AML-193 (cell line): ENCODE data around the gene NDUFAF4.

Experiments
- DNase-seq, 2 experiments: peaks; one replicate each; lab custom pipeline; 2025; lab: John Stamatoyannopoulos, UW

NDUFAF4 gene

DNA sequence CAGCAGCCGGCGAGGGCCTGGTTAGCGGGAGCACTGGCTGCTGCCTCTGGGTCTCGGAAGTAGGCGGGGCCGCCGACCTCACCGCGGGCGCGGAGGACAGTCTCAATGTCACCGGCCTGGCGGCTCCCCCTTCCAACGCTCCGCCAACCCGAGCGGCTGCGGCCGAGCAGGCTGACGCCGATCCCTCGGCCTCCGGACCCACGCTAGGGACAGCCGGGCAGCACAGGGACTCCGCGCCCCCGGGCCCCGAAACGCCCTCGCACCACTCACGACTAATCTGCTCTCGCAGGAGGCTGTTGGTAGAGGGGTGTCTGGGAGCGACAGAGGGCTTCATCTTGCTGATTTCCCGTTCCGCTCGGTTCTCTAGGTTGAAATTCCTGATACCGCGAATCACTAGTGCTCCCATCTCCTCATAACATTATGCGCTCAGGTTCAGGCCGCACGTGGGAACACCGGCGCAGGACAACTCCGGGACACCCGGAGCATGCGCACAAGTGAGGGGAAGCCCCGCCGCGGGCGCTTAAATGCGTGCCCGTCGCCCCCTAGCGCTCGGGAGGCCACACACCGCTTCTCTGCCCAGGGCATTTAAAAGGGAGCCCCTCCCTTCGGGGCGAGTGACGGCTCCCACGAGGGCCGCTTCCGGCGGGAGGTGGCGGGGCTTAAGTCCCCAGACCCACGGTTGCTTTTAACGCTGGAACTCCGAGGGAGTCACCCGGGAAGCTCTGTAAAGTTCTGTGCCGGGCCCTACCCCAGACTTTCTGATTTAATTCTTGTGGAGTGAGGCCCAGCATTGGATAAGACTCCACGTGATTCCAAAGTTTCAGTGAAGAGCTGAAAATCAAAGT is at the start of gene NDUFAF4:
TSS of gene NDUFAF4 (minus strand) at position 496 of the 845 bp plus-strand sequence. CDS start at position 406, 90 bp downstream.
- peak; percentile 90 to 91 for DNase-seq

DNA sequence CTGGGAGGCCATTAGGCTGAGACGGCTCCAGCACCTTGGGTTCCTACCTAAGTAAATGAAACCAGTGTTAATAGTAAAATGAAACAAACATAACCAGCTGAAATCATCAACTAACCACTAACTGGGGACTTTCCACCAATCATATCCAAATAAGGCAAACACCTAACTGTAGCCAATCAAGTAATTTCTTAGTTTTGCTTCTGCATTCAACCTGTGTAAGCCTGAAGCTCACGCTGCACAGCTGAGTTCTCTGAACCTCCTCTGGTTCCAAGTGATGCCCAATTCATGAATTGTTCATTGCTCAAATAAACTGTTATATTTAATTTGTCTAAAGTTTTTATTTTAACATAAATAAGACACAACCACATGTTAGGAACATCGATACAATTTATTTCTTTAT is 49.4 kb upstream of the NDUFAF4 start:
- DNase-seq: no peak

DNA sequence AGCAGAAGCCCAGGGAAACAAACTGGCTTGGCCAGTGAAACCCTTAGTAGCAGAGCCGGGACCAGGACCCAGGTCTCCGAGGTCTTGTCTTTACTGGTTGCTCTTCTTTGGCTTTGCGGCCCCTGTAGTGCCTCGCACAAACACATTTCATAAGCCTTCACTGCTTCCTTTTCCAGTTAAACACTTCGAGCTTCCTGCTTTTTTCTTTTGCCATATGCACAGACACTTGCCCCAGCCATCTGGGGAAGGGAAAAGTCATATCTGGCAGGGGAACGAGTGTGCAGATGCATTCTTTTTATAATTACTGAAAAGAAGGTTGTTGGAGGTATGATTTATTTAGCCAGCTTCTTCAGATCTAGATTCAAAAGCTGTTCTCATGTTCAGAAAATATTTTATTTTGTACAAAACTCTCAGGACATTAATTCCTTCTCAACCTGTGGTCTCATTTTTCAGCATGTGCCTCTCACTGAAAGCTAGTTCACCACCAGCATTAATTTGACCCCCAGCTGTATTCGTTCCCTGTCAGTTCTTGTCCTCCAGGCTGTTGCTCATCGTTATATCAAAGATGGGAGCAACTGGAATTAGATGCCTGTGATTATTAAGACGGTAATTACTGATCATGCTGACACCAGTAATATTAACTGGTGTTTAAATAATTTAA is 46.0 kb upstream of the NDUFAF4 start:
- no peak for DNase-seq

DNA sequence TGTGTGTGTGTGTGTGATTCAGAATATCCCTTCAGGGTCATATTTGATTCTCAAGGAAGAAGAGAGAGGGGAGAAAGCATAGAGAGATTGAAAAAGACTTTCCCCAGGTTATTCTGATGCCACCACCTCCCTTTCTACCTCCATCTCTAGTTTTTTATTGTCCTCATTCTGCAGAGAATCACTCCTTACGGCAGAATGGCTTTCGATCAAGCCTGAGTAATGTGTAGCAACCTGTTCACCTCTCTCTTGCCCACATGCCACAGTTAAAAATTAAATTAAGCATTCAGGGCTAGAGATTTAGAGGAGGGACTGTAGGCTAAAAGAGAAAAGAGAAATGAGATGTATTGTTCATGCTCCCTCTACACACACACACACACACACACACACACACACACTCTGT is 45.0 kb upstream of the NDUFAF4 start:
- DNase-seq: no peak

DNA sequence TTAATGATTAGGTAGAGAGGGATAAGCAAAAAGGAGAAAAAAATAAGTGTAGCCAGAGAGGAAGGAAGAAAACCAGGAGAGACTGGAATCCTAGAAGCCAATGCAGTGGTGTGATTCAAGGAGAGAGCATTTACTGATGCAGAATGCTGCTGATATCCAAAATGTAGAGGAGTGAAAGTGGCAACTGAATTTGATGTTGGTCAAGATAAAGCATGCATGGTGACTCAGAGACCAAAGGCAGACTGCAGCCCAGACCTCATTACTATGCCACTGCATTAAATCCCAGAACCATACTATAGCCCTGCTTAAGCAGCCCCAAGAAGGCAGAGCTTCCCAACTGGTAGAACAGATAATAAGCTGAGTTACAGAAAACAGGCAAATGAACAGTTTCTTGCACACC is 42.6 kb upstream of the NDUFAF4 start:
- no peak for DNase-seq

DNA sequence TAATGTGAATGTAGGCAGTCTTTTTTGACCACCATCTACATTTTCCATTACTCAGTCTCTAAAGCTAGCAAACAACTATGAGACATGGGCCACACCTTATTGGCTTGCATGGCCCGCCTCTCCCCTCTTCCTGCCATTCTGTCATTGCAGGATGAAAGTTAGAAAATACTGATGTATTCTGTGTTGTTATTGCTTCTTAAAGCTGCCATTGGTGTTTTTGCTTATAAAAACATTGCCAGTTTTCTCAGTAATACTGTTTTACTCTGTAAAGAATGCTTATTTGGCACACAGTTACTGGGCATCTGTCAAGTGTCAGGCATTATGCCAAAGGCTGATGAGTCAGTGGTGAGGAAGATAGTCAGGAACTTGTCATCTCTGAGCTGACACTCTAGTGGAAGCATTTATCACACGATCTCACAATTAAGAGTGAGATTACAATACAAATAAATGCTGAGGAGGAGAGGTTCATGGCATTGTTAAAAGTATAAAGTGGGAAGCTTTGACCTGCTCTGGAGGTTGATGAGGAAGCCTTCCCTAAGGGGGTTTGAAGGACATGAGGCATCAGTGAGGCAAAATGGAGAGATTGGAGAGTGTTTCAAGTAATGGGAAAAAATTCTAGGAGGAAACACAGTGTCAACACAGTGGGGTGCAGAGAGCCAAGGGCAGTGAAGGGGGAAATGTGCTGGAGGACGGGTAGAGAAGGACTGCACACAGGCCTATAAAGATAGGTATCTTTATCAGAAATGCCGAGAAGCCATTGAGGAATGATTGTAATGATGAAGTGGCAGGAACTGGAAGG is 41.5 kb upstream of the NDUFAF4 start:
- no peak for DNase-seq

DNA sequence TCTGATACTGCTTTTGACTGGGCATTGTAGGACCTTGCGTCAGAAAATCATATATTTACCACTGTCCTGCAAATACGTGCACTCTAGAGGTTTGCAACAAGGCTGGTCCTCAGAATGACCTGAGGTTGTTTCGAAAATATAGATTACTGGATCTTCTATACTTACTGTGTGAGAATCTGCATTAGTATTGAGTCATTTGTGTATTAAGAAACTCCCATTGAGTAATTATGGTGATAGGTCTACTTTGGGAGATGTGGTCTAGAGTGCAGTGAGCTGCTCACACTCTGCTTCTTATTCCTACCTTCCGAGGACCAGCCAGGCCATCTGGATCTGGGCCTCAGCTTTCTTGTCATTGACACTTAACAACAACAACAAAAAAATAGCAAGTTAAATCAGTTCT is 36.4 kb upstream of the NDUFAF4 start:
- DNase-seq: no peak

DNA sequence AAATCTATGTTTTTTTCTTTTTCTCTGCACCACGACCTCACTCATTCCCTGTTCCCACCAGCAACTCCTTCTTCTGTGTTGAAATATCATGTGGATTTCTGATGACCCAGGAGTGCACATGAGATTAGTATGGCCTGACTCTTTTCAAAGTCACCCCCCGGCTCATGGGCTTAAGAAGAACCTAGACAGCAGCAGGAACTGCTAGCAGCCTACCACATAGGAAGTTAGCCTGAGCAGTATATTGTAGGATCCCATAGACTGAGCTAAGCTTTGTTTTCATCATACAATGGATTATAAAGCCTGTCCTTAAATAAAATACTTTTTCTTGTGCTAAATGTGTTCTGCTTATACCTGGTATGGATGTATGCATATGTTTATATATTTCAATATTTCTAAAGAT is 33.5 kb upstream of the NDUFAF4 start:
- DNase-seq: no peak

DNA sequence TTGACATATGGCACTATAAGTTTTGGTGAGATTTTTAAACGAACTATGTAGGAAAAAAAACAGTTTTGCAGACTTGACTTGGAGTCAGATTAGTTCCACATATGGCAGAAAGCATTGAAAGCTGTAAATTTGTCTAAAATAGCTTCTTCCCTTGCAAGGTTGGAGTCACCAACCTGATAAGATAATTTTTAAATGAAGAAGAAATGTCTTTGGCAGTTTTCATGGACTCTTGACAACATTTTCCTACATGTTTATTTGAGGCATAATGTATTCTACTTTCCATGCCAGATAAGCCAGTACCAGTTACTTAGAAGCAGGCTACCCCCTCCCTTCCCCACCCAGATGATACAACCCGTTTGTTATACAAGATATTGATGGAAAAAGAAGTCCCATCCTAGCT is 32.0 kb upstream of the NDUFAF4 start:
- no peak for DNase-seq

DNA sequence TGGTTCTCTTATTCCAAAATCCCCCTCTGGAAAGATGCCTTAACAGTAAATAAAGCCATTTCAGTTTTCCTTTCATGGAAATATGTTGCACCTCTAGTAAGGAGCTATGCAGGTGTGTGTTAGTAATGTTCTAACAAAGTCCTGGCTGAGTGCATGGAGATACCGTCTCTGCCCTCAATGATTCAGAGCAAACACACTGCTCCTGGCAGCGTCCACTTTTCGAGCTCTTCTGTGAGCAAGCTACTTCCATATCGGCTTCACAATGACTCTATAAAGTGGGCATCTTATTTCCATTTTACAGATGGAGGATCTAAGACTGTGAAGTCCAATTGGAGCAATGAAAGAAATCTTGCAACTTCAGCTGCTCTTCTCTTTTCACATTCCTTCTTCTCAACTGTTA is 30.0 kb upstream of the NDUFAF4 start:
- DNase-seq: no peak

DNA sequence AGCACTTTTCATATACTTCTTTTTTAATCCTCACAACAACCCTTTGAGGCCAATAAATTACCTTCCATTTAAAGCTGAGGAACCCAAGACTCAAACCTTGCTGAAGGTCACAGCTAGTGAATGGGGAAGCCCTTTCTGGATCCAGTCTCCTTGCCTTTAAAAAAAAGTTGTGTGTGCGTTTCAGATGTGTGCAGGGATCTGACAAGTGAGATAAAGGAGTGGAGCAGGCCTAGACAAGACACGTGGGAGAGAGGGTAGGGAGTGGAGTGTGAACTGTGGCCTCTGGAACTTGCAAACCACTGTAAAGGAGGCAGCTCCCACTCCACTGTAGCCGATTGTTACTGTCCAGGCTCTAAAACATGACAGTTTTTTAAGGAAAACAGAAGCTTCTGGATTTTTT is 28.7 kb upstream of the NDUFAF4 start:
- DNase-seq: no peak

DNA sequence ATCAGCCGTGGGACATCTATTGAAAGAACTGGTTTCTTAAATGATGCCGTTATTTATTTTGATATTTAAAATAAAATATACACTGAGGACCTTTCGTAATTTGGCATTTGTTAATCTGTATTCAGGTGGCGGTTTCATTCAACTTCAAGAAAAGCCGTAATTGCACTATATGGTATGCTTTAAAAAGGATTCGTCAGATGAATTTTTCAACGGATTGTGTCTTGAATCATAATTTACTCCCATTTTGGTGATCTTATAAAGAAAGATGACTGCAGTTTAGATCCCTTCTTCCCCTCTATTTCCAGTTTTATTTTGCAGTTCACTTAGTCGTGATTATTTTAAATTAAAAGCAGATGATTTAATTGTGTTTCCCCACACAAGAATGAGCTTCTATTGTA is 27.6 kb upstream of the NDUFAF4 start:
- DNase-seq: no peak

DNA sequence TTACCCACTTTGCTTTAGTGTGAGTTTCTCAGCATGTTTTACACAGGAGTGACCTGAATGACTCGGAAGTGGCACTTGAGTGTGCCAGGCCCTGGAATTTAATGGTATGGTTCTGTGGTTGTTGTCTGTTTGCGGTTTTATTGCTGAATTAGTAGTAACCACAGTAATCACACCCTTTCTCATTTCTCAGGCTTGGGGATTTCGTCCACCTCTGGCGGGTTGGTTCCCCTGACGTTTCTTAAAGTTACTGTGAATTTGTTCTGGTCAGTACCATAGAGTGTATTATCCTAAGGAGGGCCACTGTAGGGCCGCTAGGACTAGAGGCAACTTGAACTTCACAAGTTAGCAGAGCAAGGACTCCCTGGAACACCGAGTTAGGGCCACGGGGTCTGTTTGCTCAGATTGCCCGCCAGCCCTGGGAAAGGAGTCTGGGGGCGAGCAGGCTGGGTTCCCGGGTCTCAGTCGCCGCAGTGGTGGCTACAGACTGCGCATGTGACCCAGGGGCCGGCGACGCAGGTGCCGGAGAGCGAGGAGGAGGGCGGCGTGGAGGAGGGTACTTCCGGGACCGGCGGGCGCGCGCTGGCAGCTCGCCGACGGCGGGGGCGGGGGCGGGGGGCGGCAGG is 26.3 kb upstream of the NDUFAF4 start:
- DNase-seq: peak in 1 of 2 experiments; percentile 48

DNA sequence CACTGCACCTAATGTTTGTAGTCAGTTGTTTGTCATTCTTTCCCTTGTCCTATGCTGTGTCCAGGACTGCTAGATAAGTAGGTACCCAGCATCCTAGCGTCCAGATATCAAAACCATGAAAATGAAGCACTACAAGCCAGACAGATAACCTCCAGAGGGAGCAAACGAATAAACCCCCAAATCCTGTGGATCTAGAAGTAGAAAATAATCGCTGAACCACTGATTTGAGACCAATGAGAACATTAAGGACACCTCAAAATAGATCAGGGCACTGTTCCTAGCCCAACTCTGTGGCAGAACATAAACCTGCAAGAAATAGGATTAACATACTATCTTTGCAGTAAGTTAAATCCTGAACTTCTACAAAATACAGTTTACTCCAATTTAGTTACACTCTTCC is 25.7 kb upstream of the NDUFAF4 start:
- no peak for DNase-seq

DNA sequence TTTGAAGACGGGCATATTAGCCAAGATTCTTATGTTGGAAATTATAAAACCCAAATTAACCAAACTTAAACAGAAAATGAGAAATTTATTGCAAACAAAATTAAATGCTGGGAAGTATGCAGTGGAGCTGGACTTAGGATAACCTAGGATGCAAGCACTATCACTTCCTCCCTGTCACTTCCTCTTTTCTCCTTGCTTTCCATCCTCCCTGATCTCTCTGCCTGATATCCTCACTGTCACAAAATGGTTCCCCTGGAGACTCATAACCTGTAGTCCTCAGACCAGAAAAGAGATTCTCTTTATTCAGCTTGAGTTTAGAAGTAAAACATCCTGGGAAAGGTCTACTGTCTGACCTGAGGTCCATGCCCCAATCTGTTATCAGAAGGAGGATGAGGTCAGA is 19.4 kb upstream of the NDUFAF4 start:
- peak; percentile 40 to 43 for DNase-seq

DNA sequence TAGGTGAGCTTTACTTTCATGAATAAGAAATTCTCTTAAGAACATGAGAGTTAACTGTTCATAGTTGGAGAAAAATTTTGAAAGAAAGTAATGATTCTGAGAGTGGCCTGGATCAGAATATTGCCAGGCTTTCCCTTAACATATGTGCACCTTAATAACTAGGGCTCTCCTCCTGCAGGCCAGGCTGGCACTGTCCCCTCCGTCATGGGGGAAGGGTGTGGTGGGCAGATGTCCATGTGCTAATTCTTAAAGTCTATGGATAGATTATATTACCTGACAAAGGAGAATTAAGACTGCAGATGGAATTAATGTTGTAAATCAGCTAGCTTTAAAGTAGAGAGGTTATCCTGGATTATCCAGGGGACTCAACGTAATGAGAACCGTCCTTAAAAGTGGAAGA is 15.9 kb upstream of the NDUFAF4 start:
- no peak for DNase-seq

DNA sequence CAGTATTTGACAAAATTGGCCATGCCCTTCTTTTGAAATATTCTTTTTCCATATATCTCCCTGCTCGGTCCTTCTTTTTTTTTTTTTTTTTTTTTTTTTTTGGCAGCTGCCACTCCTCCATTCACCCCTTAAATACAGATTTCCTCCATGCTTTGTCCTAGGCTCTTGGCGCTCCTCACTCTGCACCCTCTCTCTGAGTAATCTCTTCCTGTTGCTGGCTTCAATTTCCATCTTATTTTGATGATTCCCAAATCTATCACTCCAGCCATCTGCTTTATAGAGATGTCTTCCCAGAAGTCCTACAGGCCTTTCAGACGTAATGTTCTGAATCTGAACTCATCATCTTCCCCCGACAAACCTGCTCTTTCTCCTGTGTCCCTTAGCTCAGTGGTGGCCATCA is 14.1 kb upstream of the NDUFAF4 start:
- DNase-seq: no peak

DNA sequence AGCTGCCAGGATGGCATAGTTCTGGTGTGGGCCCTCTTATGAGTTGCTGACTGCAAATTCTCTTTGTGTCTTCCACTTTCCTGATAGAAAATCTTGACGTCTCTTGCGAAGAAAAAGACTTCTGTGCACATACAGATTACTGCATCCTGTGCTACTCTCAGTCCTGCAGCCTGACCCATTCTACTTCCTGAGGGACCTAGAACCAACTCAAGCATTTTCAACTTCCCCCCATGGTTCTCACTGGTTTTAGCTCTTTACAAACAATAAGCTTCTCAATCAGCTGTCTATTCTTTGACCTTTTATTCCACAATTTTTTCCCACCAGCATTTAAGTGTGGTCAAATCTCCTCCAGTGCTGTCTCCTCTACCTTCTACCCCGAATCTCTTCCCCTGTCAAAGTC is 13.5 kb upstream of the NDUFAF4 start:
- DNase-seq: no peak

DNA sequence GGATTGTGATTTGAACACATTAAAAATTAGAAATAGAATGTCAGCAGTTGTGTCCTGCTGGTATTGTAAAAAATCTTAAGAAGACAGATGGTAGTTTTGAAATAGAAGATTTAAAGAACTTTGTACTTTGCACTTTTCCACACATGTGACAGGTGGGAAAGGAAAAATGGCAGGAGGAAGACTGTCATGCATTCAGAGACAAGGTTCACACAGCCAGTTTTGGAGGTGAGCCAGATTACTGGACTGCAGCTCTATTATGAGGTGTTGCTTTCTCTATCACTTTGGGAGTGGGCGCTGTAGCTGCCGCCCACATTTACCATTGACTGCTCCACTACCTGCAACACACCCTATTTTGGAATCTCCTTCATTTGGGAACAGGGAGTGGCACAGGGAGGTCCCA is 12.1 kb upstream of the NDUFAF4 start:
- DNase-seq: no peak

DNA sequence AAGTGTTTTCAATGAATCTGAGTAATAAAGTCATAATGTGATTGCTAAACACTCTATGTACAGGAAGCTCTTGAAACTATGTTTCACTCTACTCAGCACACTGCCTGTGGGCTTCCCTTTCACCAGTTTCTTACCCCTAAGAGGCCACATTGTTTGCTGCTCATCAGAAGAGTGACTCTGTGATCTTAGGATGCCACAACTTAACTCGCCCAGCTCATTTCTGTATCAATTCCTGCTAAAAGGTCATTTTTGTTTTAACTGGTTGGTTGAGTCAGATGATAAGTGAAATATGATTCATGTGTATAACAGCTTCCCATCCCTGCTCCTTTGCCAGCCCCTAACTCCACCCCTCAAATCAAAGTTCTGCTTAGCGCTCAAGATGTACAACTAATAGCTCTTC is 9.8 kb upstream of the NDUFAF4 start:
- no peak for DNase-seq

DNA sequence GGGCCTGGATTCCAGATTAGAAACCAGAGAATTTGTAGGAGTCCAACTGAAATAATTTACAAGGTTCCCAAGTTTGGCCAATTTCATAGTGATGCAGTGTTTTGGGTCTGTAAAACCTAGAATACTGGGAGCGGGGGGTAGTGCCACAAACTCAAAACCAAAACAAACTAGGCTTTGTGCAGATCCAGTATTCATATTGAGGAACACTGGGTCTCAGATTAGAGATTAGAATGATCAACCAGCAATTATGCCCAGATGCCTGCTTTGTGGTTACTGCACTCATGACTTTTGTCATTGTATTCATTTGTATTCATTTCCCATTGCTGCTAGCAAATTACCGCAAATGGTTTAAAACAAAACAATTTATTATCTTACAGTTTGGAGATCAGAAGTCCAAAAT is 3.2 kb upstream of the NDUFAF4 start:
- DNase-seq: no peak

DNA sequence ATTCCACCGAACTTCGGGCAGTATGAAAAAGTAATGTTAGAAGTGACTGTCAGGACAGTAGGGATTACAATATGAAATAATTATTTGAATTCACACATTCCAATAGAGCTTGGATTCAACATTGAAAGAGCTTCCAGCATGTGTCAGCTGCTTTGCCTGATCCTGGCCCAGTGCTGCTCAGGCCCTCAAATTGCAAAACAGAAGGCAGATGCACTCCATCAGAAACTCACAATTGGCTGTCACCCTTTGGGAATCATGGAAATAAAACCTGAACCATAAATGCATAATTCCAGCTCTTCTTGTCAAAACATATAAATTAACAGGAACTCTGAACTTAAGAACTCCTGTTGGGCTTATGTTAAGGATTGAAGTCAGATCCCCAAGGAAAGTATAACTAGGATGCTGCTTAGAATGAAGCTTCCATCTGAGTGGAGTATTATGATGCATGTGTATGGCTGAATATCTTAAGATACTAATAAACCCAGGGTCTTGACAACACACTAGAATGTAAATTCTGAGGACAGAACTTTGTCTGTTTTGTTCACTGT is 1.8 kb upstream of the NDUFAF4 start:
- DNase-seq: no peak
